ENCODE data around the gene UQCRQ.

The UQCRQ gene

DNA sequence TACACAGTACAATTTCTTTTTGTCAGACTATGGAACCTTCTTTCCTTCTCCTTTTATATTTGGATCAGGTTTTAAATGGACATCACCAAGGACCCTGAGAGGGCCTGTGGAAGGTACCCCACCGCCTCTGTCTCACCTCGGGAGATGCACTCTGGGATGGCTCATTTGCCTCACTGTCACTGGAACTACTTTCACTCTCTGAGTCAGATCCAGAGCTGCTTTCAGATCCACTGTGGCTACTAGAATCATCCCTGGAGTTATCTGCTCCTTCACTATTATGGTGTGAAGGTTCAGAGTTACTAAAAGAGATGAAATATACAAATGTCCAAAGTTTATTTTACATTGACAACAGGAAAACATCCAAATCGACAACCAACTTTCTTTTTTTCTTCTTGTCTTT lies 31.7 kb downstream of the UQCRQ start:
- in situ Hi-C loops (cut with MboI; ENCODE audit: low sequenced_read_pairs), result no loop called here

DNA sequence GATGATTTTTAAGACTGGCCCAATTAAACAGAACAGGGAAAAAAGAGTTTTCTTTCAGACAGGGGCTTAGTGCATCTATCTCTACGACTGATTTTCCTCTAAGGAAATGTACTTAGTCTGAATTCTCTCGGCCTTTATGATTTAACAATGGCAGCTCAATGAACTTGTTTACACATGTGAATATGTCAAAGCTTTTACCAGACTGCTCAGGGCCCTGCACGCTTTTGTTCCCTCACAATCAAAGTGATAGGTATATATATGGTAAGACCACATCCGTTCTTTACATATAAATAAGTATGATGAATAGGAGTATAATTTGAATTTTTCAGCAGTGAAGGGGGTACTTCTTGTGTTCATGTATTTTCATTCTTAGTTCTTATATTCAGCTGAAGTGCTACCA lies 34.6 kb downstream of the UQCRQ start:
- in situ Hi-C loops (cut with MboI; ENCODE audit: low sequenced_read_pairs), result no loop called here

GRCh38 chr5:132901730-132902129 lies 35.3 kb downstream of the UQCRQ start:
- in situ Hi-C loops (cut with MboI; ENCODE audit: low sequenced_read_pairs), result no loop called here

GRCh38 chr5:132905938-132906337 lies 39.5 kb downstream of the UQCRQ start:
- in situ Hi-C loops (cut with MboI; ENCODE audit: low sequenced_read_pairs), result no loop called here

DNA sequence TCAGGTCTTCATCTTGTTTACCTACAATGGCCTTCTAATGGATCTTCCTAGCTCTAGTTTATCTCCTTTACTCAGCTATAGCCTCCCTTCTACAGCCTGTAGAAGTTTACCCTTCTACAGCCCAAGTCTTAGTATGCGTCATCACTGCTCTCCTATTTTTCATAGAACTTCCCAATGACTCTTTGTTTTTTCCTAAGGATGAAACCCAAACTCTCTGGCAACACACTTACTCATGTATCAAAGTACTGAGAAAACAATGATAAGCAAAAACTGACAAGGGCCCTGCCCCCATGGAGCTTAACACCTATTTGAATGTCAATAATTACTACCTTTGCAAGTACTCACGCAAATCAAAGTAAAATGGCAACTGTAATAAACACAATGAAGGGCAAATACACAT lies 40.7 kb downstream of the UQCRQ start:
- in situ Hi-C loops (cut with MboI; ENCODE audit: low sequenced_read_pairs), result no loop called here

DNA sequence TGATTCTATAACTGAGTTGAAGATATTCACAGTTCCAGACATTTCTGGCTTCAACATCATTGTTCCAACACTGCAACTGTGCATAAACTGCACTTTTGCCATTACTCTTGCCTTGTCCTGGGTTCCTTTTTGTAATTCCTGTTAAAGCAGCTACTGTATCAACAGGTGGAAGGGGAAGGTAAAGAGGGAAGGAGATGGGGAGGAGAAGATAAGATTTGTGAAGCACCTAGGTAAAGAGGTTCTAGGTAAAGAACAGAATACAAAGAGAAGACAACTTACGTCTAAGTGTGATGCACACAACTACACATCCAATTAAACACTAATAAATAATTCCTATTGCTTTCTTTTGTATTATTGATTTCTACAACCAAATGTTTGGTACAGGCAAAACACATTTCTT lies 43.3 kb downstream of the UQCRQ start:
- in situ Hi-C loops (cut with MboI; ENCODE audit: low sequenced_read_pairs), result no loop called here

- in situ Hi-C loops (cut with MboI; ENCODE audit: low sequenced_read_pairs), result no loop called here
Measured at GRCh38 chr5:132915681-132916080, 49.2 kb downstream of the UQCRQ start.

GRCh38 chr5:132916086-132916485 lies 49.6 kb downstream of the UQCRQ start:
- in situ Hi-C loops (cut with MboI; ENCODE audit: low sequenced_read_pairs), result no loop called here
